Measurements from ENCODE around the gene HAUS7.

Gene HAUS7

DNA sequence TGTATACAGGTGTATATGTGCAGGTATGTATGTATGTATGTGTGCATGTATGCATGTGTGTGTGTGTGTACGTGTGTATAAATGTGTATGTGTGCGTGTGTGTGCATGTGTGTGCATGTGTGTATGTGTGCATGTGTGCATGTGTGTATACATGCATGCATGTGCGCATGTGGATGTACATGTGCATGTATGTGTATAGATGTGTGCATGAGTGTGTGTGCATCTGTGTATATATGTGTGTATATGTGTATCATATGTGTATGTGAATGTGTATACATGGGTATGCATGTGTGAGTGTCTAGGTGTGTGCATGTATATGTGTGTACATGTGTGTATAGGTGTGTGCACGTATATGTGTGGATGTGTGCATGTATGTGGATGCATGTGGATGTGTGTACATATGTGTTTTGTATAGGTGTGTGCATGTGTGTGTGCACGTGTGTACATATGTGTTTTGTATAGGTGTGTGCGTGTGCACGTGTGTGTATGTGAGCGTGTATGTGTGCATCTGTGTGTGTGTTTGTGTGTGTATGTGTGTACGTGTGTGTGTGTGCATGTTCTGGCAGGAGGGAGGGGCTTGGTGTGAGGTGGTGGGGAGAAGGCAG, 30.4 kb upstream of the HAUS7 start:
- TF ChIP-seq, protein P1, sequence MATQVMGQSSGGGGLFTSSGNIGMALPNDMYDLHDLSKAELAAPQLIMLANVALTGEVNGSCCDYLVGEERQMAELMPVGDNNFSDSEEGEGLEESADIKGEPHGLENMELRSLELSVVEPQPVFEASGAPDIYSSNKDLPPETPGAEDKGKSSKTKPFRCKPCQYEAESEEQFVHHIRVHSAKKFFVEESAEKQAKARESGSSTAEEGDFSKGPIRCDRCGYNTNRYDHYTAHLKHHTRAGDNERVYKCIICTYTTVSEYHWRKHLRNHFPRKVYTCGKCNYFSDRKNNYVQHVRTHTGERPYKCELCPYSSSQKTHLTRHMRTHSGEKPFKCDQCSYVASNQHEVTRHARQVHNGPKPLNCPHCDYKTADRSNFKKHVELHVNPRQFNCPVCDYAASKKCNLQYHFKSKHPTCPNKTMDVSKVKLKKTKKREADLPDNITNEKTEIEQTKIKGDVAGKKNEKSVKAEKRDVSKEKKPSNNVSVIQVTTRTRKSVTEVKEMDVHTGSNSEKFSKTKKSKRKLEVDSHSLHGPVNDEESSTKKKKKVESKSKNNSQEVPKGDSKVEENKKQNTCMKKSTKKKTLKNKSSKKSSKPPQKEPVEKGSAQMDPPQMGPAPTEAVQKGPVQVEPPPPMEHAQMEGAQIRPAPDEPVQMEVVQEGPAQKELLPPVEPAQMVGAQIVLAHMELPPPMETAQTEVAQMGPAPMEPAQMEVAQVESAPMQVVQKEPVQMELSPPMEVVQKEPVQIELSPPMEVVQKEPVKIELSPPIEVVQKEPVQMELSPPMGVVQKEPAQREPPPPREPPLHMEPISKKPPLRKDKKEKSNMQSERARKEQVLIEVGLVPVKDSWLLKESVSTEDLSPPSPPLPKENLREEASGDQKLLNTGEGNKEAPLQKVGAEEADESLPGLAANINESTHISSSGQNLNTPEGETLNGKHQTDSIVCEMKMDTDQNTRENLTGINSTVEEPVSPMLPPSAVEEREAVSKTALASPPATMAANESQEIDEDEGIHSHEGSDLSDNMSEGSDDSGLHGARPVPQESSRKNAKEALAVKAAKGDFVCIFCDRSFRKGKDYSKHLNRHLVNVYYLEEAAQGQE (IDR thresholded peaks at IDR 0.05; ENCODE audit: insufficient replicate concordance, low read depth): no peak
- TF ChIP-seq, protein P2, sequence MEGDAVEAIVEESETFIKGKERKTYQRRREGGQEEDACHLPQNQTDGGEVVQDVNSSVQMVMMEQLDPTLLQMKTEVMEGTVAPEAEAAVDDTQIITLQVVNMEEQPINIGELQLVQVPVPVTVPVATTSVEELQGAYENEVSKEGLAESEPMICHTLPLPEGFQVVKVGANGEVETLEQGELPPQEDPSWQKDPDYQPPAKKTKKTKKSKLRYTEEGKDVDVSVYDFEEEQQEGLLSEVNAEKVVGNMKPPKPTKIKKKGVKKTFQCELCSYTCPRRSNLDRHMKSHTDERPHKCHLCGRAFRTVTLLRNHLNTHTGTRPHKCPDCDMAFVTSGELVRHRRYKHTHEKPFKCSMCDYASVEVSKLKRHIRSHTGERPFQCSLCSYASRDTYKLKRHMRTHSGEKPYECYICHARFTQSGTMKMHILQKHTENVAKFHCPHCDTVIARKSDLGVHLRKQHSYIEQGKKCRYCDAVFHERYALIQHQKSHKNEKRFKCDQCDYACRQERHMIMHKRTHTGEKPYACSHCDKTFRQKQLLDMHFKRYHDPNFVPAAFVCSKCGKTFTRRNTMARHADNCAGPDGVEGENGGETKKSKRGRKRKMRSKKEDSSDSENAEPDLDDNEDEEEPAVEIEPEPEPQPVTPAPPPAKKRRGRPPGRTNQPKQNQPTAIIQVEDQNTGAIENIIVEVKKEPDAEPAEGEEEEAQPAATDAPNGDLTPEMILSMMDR (IDR thresholded peaks at IDR 0.05; ENCODE audit: insufficient read depth, low read length): no peak
- no peak for TF ChIP-seq GABPA (IDR thresholded peaks at IDR 0.05; ENCODE audit: low read depth)
- no peak for TF ChIP-seq SPI1 (IDR thresholded peaks at IDR 0.05; ENCODE audit: borderline replicate concordance, low read depth)
- TF ChIP-seq POLR2AphosphoS5 (IDR thresholded peaks at IDR 0.05; ENCODE audit: low read depth): no peak
- Histone ChIP-seq H3K27ac (replicated peaks) (no peak overlapping the region), H3K27me3 (ENCODE audit: insufficient read depth, poor library complexity, severe bottlenecking) (no peaks in the 10 kb centered on the region), H3K4me3 (replicated peaks; ENCODE audit: insufficient read depth, low read length) (no peak overlapping the region)
- no peak for DNase-seq (ENCODE audit: low read depth in 1 of 2, low spot score in 1 of 2)

DNA sequence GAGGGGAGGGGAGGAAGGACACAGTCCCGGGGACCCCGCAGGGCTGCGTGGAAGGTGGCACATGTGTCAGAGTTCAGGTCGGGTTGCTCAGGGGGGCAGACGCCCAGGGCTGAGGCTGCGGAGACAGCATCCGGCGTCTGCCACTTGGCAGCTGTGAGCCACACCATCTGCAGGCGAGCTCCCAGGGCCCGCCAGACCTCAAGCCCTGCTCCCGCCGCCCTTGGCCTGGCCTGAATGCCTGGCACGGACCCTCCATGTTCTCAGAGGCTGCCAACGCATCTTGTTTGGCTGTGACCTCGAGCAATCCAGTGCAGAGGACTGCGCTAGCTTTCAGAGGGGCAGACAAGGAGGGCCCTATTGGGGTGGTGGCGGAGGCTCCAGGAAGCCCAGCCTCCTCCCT, 29.5 kb upstream of the HAUS7 start:
- H3K27ac ChIP-seq (replicated peaks): no peak overlapping the region
- H3K4me3 ChIP-seq (replicated peaks; ENCODE audit: insufficient read depth, low read length): no peak overlapping the region
- H3K27me3 ChIP-seq (ENCODE audit: insufficient read depth, poor library complexity, severe bottlenecking): no peaks in the 10 kb centered on the region
- no peak for DNase-seq (ENCODE audit: low read depth in 1 of 2, low spot score in 1 of 2)
- no peak for TF ChIP-seq SPI1 (IDR thresholded peaks at IDR 0.05; ENCODE audit: borderline replicate concordance, low read depth)
- TF ChIP-seq, protein P1 (IDR thresholded peaks at IDR 0.05; ENCODE audit: insufficient replicate concordance, low read depth): no peak
- no peak for TF ChIP-seq GABPA (IDR thresholded peaks at IDR 0.05; ENCODE audit: low read depth)
- TF ChIP-seq, protein P2 (IDR thresholded peaks at IDR 0.05; ENCODE audit: insufficient read depth, low read length): no peak
- TF ChIP-seq POLR2AphosphoS5 (IDR thresholded peaks at IDR 0.05; ENCODE audit: low read depth): no peak

DNA sequence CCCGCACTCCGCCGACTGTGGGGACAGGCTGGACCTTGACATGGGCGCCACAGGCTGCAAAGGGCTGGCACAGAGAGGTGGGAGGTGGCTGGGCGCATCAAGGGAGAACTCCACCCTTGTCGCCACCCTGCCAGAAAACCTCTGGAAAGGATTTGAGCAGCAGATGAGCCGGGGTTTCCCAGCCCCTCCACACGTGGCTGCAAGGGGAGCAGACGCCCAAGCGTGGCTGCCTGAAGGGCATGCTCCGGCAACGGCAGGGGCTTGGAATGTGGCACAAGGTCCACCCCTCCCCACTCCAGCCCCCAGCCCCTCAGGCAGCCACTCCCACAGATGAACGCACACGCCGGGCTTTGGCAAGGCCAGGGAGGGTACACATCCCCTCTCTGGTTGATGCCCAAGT, 29.0 kb upstream of the HAUS7 start:
- no peak for DNase-seq (ENCODE audit: low read depth in 1 of 2, low spot score in 1 of 2)

More for the DNA sequence above, 29.0 kb upstream of the HAUS7 start:
- Histone ChIP-seq H3K4me3 (replicated peaks; ENCODE audit: insufficient read depth, low read length) (no peak overlapping the region), H3K27me3 (ENCODE audit: insufficient read depth, poor library complexity, severe bottlenecking) (no peaks in the 10 kb centered on the region), H3K27ac (replicated peaks) (no peak overlapping the region)
- no peak for TF ChIP-seq SPI1 (IDR thresholded peaks at IDR 0.05; ENCODE audit: borderline replicate concordance, low read depth)
- TF ChIP-seq, protein P2 (IDR thresholded peaks at IDR 0.05; ENCODE audit: insufficient read depth, low read length): no peak
- TF ChIP-seq POLR2AphosphoS5 (IDR thresholded peaks at IDR 0.05; ENCODE audit: low read depth): no peak
- TF ChIP-seq, protein P1 (IDR thresholded peaks at IDR 0.05; ENCODE audit: insufficient replicate concordance, low read depth): no peak
- no peak for TF ChIP-seq GABPA (IDR thresholded peaks at IDR 0.05; ENCODE audit: low read depth)

Data from HL-60 (cell line).